Mesodermal cell (in vitro differentiated cells): Measurements from ENCODE around the gene FBXO17.
A peak's percentile ranks its signal among the peaks of the same experiment; 100 is the strongest.
"Not testable (repeated sequence)": the region's sequence is repeated elsewhere in the genome, so short reads cannot be mapped to it uniquely, and the experiment has no call there.

ENCODE experiments used
- H3K27ac ChIP-seq: 2 replicates; pipeline ENCODE4 v1.7.0; 2013; ENCODE audit warnings: mild to moderate bottlenecking, low read depth, low read length, moderate library complexity; ENCODE audit not compliant: severe bottlenecking
- H3K36me3 ChIP-seq: 2 replicates; pipeline ENCODE4 v1.7.1; 2013; ENCODE audit warnings: mild to moderate bottlenecking, low read length, moderate library complexity; ENCODE audit not compliant: control insufficient read depth, insufficient read depth
- H3K4me1 ChIP-seq: one replicate; pipeline ENCODE4 v1.7.1; 2013; ENCODE audit warnings: mild to moderate bottlenecking, low read length; ENCODE audit not compliant: insufficient read depth, control insufficient read depth, poor library complexity, severe bottlenecking
- H3K4me3 ChIP-seq: 2 replicates; pipeline ENCODE4 v1.7.0; 2013; ENCODE audit warnings: low read length, control low read depth, mild to moderate bottlenecking; ENCODE audit not compliant: insufficient read depth, poor library complexity, severe bottlenecking; ENCODE audit errors: extremely low read depth
- H3K9me3 ChIP-seq: 2 replicates; pipeline ENCODE4 v1.7.1; 2013; ENCODE audit warnings: mild to moderate bottlenecking, low read length, moderate library complexity; ENCODE audit not compliant: control insufficient read depth
- WGBS, 2 experiments: methylation state at CpG; one replicate each; pipeline ENCODE4 v1.1.5; 2013; ENCODE audit warnings: missing lambda C conversion rate in 2 of 2; ENCODE audit not compliant: insufficient coverage in 2 of 2; 5-methylcytosine and 5-hydroxymethylcytosine counted together

The FBXO17 gene

GRCh38 chr19:38942471-38943181 lies 32.9 kb downstream of the FBXO17 start:
- 94 to 96% methylated on average over 16 to 19 of the region's 20 CpGs for WGBS, 2 experiments
- H3K4me1 ChIP-seq, result peaks cover 3% of the 10 kb centered on the region
- H3K4me3 ChIP-seq, result no peak overlapping the region
- H3K36me3 ChIP-seq, result peaks cover 31% of the 10 kb centered on the region
- no peaks in the 10 kb centered on the region for H3K9me3 ChIP-seq
- no peak overlapping the region for H3K27ac ChIP-seq

GRCh38 chr19:38941979-38942378 lies 33.6 kb downstream of the FBXO17 start:
- 88% methylated on average over 2 of the region's 2 CpGs; no CpG with 5 or more reads in 1 of the 2 experiments for WGBS, 2 experiments
- Histone ChIP-seq H3K27ac (no peak overlapping the region), H3K4me3 (no peak overlapping the region), H3K4me1 (peaks cover 3% of the 10 kb centered on the region), H3K9me3 (no peaks in the 10 kb centered on the region), H3K36me3 (peaks cover 26% of the 10 kb centered on the region)

GRCh38 chr19:38941466-38941865 lies 34.1 kb downstream of the FBXO17 start:
- 95 to 100% methylated on average over 5 of the region's 5 CpGs for WGBS, 2 experiments
- not testable (repeated sequence) for H3K9me3 ChIP-seq, H3K27ac ChIP-seq, H3K4me1 ChIP-seq, H3K4me3 ChIP-seq
- peaks cover 21% of the 10 kb centered on the region for H3K36me3 ChIP-seq

- no peak overlapping the region for H3K4me3 ChIP-seq
- H3K27ac ChIP-seq, result no peak overlapping the region
- peaks cover 3% of the 10 kb centered on the region for H3K9me3 ChIP-seq
- H3K36me3 ChIP-seq, result peaks cover 9% of the 10 kb centered on the region
- peaks cover 3% of the 10 kb centered on the region for H3K4me1 ChIP-seq
- WGBS, 2 experiments, result 86 to 92% methylated on average over 5 of the region's 5 CpGs
Measured at GRCh38 chr19:38939957-38940356, 35.6 kb downstream of the FBXO17 start.

GRCh38 chr19:38933544-38933943 lies 42.0 kb downstream of the FBXO17 start:
- Histone ChIP-seq H3K4me1 (peaks cover 4% of the 10 kb centered on the region), H3K4me3 (no peak overlapping the region), H3K9me3 (peaks cover 11% of the 10 kb centered on the region), H3K27ac (no peak overlapping the region), H3K36me3 (peaks cover 31% of the 10 kb centered on the region)
- 91% methylated on average over 4 of the region's 4 CpGs; no CpG with 5 or more reads in 1 of the 2 experiments for WGBS, 2 experiments

GRCh38 chr19:38932425-38933179 lies 42.9 kb downstream of the FBXO17 start:
- WGBS, 2 experiments, result 96 to 97% methylated on average over 28 to 29 of the region's 29 CpGs
- Histone ChIP-seq H3K27ac (no peak overlapping the region), H3K4me3 (no peak overlapping the region), H3K4me1 (peaks cover 4% of the 10 kb centered on the region), H3K36me3 (peaks cover 34% of the 10 kb centered on the region), H3K9me3 (peaks cover 11% of the 10 kb centered on the region)

- WGBS, 2 experiments, result 52 to 69% methylated on average over 2 to 5 of the region's 8 CpGs
- H3K27ac ChIP-seq, result no peak overlapping the region
- peaks cover 36% of the 10 kb centered on the region for H3K36me3 ChIP-seq
- peaks cover 4% of the 10 kb centered on the region for H3K4me1 ChIP-seq
- H3K4me3 ChIP-seq, result peak overlapping the region; percentile 91
- H3K9me3 ChIP-seq, result peaks cover 11% of the 10 kb centered on the region
Measured at GRCh38 chr19:38931521-38931793, 44.1 kb downstream of the FBXO17 start.

- Histone ChIP-seq H3K4me1 (peaks cover 4% of the 10 kb centered on the region), H3K36me3 (peaks cover 40% of the 10 kb centered on the region), H3K27ac (peak within 1 kb of the TSS; percentile 93), H3K9me3 (peaks cover 8% of the 10 kb centered on the region), H3K4me3 (peak within 1 kb of the TSS; percentile 91)
- WGBS, 2 experiments, result 0 to 1% methylated on average over 30 to 33 of the region's 40 CpGs
Measured at GRCh38 chr19:38930776-38931520, 44.6 kb downstream of the FBXO17 start, which contains the start of gene MRPS12. TSS of gene MRPS12 (plus strand) at chr19:38930944. CDS start at chr19:38931295, 351 bp downstream.

GRCh38 chr19:38929929-38930775 lies 45.4 kb downstream of the FBXO17 start, which contains the start of gene SARS2:
TSS of gene SARS2 (minus strand) at chr19:38930763. CDS start at chr19:38930736, 27 bp downstream.
- Histone ChIP-seq H3K4me3 (peak within 1 kb of the TSS; percentile 91), H3K36me3 (peaks cover 48% of the 10 kb centered on the region), H3K4me1 (peaks cover 4% of the 10 kb centered on the region), H3K27ac (peak within 1 kb of the TSS; percentile 93), H3K9me3 (peaks cover 8% of the 10 kb centered on the region)
- 3 to 4% methylated on average over 39 to 46 of the region's 49 CpGs for WGBS, 2 experiments
